Coronary artery (tissue), 2 donors: ENCODE results near the gene STK35.
"Not testable (repeated sequence)": the region's sequence is repeated elsewhere in the genome, so short reads cannot be mapped to it uniquely, and the experiment has no call there.

ENCODE experiments used
- DNase-seq: peaks from one replicate; pipeline ENCODE4 v3.0.0-alpha.2; 2017; ENCODE audit warnings: low spot score
- H3K27ac ChIP-seq, 2 donors: fragments of 200-600 bp; sonication (generic); one replicate each; pipeline ENCODE4 v1.5.1; 2016 to 2019
- H3K4me3 ChIP-seq: fragments of 200-600 bp; sonication (generic); 2 replicates; pipeline ENCODE4 v1.5.1; 2016; ENCODE audit warnings: mild to moderate bottlenecking, moderate library complexity
- TF ChIP-seq, protein P1 (sequence below): fragments of 200-600 bp; sonication (generic); IDR thresholded peaks from one replicate; pipeline ENCODE4 v1.5.1; 2019; ENCODE audit warnings: antibody characterized with exemption

Gene STK35

DNA sequence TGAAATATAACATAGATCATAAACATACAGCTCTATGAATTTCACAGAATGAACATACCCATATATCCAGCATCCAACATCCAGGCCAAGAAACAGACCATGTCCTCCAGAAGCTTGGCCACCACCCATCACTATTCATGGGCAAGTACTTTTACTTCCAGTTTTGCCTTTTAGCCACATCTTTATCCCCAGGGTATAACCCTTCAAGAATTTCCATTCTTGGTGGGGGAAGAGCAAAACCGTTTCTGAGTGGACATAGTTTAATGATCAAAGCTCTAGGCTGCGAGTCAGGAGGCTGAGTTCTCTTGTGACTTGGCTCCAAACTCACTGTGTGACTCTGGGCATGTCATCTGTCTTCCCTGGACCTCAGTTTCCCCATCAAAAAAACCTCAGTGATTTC lies 78.3 kb downstream of the STK35 start:
- TF ChIP-seq, protein P1, sequence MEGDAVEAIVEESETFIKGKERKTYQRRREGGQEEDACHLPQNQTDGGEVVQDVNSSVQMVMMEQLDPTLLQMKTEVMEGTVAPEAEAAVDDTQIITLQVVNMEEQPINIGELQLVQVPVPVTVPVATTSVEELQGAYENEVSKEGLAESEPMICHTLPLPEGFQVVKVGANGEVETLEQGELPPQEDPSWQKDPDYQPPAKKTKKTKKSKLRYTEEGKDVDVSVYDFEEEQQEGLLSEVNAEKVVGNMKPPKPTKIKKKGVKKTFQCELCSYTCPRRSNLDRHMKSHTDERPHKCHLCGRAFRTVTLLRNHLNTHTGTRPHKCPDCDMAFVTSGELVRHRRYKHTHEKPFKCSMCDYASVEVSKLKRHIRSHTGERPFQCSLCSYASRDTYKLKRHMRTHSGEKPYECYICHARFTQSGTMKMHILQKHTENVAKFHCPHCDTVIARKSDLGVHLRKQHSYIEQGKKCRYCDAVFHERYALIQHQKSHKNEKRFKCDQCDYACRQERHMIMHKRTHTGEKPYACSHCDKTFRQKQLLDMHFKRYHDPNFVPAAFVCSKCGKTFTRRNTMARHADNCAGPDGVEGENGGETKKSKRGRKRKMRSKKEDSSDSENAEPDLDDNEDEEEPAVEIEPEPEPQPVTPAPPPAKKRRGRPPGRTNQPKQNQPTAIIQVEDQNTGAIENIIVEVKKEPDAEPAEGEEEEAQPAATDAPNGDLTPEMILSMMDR = no peak
- no peak for DNase-seq
- no peak overlapping the region for H3K4me3 ChIP-seq
- no peak overlapping the region for H3K27ac ChIP-seq

DNA sequence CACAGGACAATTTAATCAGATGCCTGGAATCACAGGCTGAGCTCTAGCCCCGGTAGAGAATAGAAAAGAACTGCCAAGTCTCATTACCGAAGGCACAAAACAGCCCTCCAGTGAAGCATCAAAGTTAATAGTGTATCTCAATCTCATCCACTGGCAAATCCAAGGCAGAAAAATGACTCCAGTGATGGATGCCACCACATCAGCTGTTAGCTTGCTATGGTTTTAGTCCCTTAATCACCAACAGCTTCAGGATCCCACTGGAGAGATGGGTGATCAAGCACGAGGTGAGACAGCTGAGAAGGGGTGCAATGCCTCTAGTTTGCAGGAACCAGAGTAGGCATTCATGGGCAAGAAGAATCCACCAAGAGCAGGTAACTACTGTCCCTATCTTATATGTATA lies 81.8 kb downstream of the STK35 start:
- no peak overlapping the region for H3K27ac ChIP-seq
- H3K4me3 ChIP-seq = no peak overlapping the region
- DNase-seq = no peak
- TF ChIP-seq, protein P1 = no peak

DNA sequence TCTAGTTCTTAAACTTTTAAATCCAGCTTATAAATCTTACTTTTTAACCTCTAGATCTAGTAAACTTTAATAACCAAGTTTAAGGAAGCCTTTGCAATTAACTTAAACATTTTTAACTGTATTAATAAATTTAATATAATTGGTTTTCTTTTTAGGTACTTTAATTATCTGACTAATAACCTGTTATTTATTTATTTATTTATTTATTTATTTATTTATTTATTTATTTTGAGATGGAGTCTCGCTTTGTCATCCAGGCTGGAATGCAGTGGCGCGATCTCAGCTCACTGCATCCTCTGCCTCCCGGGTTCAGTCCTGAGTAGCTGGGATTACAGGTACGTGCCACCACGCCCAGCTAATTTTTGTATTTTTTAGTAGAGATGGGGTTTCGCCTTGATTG lies 83.3 kb downstream of the STK35 start:
- H3K27ac ChIP-seq, H3K4me3 ChIP-seq, DNase-seq: not testable (repeated sequence)

DNA sequence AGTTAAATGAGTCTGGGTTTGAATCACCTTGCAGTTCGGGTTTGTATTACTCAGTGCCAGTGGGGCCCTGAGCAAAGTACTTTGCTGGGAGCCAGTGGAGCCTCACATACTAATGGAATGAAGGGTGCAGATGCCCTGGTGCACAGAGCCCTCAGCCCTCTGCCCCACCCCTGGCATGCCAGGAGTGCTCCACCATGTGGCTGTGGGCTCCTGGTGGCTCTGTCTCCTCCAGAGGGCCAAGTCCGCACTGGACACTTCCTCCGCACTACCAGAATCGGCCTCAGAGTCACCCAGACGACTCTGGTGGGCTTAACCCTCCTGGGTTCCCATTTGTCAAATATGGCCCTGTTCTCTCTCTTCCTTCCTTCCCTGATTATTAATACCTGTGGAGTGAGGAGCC lies 94.0 kb downstream of the STK35 start:
- no peak overlapping the region for H3K27ac ChIP-seq
- H3K4me3 ChIP-seq = no peak overlapping the region
- no peak for DNase-seq
- TF ChIP-seq, protein P1 = no peak

DNA sequence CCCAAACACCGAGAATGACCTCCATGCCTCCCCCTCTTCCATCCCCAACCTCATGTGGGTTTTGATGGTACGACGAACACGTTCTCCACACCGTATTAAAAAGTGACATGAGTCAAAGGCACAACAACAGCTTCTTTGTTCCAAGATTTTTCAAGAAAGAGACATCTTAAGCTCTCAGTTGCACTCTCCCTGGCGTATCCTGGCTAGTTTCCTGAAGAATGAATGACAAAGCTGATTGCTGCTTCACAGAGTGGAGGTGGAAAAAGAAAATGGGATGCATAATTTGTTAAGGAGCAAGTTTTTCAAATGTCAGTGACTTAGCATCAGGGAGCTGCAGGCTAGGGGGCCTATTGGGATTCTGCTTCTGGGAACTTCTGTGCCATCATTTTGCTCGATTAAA lies 95.5 kb downstream of the STK35 start:
- H3K27ac ChIP-seq = no peak overlapping the region
- H3K4me3 ChIP-seq = no peak overlapping the region
- no peak for DNase-seq
- TF ChIP-seq, protein P1 = no peak
